NCI-H82 treated with DMSO at 0.1 percent for 48 hours (cell line): Measurements from ENCODE around the gene USF3.

Experiments used
- DNase-seq: peaks from one replicate; lab custom pipeline; 2025; ENCODE audit not compliant: unreplicated experiment; lab: John Stamatoyannopoulos, UW

USF3 gene

GRCh38 chr3:113695786-113696645 is at the start of gene USF3:
Gene USF3 (minus strand): TSS chr3:113696642. CDS start chr3:113674878, 21,764 bp downstream.
- peak; percentile 37 for DNase-seq

DNA sequence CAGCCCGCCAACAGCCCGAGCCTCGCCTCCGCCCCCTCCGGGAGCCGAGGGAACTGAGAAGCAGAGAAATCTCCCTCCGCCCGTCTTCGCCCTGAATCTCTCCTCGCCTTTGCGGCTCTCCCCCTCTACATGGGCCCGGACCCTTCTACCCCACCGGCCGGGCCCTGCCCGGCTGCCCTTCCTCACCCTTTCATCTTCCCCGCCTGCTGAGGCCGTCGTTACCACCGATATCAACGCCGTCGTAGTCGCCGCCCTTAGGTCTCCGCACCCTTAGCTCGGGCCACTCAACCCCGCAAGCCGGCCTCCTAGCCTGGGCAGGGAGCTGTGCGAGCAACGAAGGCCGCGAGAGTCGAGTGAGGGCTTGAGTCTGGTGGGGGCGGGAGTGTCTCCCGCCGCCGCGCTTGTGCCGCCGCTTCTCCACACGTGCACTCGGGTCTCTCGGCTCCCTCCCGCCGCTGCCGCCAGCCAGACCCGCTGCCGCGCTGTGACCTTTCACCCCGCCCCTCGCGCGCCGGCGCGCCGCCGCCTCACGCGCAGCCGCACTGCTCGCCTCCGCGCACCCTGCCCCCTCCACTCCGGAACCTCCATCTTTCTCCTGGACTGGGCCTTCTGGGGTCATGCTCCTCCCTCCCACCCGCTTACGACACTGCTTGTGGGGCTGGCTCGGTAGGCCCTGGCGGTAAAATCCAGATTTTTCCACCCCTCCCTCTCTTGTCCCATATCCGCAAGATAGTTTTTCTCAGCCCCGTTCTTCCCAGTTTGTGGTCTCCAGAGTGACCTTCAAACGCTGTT is 49.5 kb upstream of the USF3 start, which contains the start of gene NAA50:
NAA50 (minus strand) TSS at position 494 of the 792 bp plus-strand sequence; CDS start at position 194, 300 bp downstream.
- DNase-seq: peak; percentile 84

DNA sequence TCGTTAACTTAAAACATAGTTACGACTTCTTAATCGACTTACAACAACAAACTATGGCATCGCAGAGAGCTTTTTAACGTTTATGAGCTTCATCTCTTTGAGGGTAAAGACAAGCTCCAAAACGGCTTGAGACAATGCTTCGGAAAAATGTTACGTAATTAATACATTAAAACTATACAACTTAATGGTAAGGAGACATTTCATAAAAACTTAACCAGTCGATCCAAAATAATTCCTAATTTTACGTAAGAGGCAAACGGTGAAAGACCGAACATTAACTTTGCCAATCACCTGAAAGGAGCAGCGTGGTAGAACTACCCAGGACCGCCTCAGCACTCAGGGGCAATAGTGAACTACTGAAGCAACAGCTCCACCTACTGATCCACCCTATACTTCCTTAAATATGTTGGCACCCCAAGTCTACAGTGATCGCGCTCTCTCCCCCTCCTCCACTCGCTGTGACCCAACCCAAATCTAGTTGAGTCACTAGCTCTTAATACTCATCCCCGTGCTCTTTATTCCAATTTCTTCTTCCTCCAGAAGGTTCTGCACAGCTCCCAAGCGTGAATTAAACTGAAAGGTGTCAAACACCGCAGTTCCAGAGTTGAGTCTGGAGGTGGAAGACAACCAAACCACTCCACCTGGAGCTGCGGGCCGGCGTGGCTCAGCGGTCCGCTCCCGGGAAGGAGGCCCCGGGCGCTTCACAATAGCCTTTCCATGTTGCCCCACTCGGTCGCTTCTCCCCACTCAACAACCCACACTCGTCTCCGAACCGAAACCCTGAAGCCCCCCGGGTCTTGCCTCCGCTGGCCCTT is 48.7 kb upstream of the USF3 start:
- DNase-seq: peak; percentile 89

DNA sequence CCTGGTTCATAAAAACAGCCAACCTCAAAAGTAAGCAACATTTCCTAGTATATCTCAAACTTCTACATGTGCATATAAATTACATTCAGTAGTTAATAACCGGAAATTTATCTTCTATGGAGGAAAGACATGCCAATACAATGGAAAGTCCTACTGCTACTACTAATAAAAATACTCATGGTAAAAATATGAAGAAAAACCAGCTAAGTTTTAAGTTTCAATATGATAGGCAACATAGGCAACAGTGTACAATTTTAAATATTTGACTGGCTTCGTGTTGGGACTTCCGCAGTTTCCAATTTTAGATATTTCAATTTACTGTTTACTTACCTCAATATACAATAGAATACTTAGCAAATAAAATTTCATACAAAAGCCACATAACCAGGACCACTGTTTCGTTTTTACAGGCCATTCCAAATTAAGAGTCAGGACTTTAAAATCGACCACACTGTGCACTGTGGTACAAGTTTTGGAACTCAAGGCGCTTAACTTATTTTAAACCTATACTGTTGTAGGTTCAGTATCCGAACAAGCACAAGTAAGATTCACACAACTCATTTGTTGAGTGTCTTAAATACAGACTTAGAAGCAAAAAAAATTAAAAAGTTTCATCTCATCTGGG is 46.7 kb upstream of the USF3 start:
- DNase-seq: no peak

DNA sequence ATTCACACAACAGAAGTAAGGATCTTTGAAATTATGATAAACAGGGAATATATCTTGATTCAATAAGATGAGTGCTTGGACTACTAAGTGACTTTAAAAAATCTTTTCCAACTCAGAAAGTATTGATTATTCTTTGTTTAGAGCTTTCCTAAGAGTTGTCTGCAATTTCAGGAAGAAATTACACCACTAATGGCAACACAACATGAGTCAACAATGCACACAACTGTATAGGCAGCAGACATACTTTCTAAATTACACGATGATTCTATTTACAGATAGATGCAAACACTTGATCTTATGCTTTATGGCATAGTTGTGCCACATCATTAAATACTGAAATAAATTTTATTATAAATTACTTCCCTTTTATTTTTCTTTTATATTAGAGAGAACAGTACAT is 45.2 kb upstream of the USF3 start:
- no peak for DNase-seq

DNA sequence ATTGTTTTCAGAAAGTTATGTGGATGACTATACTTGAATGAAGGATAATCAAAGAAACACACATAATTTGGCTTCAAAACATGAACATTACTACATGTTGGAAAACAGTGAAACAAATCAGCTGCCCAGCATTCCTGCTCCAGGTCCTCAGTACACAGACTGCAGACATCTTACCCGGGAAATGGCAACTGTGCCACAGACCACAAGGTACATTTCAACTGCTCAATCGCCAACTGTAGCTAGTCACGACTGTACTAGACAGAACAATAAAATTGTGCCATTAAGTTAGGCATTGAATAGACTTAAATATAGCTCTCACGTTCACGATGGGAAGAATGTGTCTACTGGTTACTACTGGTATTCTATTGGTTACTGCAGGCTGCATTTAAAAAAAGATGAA is 44.6 kb upstream of the USF3 start:
- DNase-seq: no peak

GRCh38 chr3:113736548-113737089 is 40.2 kb upstream of the USF3 start:
- DNase-seq: no peak

GRCh38 chr3:113731694-113732093 is 35.3 kb upstream of the USF3 start:
- no peak for DNase-seq

GRCh38 chr3:113730550-113730949 is 34.1 kb upstream of the USF3 start:
- DNase-seq: no peak

DNA sequence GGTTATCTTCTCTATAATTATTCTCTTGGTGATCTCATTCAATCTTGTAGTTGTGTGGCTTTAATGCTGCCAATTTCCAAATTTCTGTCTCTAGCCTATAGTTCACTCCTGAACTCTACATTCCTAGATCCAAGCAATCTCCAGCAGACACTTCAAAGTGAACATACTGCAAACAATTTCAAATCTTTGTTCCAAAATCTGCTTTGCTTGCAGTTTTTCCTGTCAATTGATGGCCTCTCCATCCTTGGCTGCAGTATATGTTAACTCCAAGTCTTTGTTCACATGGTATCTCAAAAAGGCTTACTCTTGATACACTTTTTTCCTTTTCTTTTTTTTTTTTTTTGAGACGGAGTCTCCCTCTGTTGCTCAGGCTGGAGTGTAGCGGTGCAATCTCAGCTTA is 32.2 kb upstream of the USF3 start:
- DNase-seq: no peak

DNA sequence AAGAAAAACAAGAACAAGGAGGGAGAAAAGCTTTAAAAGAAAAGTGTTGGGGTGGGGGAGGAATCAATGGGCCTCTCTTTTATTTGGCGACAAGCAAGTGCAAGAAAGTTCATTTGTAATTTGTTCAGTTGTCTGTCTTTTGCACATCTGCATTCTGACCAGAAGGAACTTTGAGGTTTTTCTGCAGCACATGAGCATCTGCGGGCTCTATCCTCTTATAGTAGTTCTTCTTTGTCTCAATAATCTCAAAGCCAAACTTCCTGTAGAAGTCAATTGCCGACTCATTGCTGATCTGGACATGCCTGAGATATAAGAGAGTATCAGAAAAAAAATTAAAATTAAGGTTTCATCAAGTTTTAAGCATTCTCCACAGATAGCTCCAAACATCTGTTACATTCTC is 25.2 kb upstream of the USF3 start:
- DNase-seq: no peak

DNA sequence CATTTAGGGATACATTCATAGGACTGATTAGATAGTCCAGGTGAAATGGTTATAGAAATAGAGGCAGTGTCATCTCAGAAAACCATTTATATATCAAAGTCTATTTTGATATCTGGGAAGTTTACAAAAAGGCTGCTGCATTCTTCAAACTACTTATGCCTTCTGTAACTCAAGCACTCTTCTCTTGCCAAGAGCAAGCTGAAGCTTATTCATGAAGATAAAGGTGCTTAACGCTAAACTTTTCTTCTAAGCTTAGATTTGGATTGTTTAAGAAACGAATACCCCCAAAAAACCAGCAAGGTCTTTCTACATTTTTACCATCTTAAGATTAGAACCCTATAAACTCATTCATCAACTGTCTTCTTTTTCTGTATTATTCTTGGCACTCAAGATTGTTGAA is 23.3 kb upstream of the USF3 start:
- no peak for DNase-seq

GRCh38 chr3:113719294-113719693 is 22.9 kb upstream of the USF3 start:
- no peak for DNase-seq

- DNase-seq: no peak
These were observed 21.4 kb upstream of the USF3 start for GRCh38 chr3:113717818-113718217.

GRCh38 chr3:113717308-113717707 is 20.9 kb upstream of the USF3 start:
- no peak for DNase-seq

GRCh38 chr3:113714702-113715101 is 18.3 kb upstream of the USF3 start:
- DNase-seq: no peak

- DNase-seq: no peak
These were observed 15.7 kb upstream of the USF3 start for GRCh38 chr3:113712129-113712528.

DNA sequence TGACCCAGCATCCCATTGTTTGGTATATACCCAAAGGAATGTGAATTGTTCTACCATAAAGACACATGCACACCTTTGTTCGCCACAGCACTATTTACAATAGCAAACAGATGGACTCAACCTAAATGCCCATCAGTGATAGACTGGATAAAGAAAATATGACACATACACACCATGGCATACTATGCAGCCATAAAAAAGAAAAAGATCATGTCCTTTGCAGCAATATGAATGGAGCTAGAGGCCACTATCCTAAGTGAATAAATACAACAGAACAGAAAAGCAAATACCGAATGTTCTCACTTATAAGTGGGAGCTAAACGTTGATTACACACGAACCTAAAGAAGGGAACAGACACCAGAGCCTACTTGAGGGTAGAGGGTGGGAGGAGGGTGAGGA is 11.4 kb upstream of the USF3 start:
- no peak for DNase-seq

DNA sequence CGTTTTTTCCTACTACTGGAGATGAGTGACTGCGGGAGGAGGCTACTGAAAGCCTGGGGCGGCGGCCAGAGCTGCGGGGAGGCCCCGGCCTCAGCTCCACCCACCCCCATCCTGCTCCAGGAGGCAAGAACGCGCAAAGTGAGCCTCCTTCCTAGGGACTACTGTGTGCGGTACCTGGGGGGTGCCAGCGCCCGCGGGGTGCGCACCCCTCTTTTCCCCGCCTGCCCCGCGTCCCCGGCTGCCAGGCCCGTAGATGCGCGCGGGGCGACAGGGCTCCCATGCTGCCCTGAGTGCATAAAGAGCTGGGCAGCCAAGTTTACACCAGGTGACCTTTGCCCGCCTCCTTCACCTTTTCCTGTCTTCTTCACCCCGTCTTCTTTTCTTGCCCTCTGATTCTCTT is 2.5 kb upstream of the USF3 start:
- no peak for DNase-seq

- DNase-seq: no peak
These were observed 1.8 kb upstream of the USF3 start for GRCh38 chr3:113698213-113698742.
